ENCODE results near the gene ANKMY1.

GRCh38 chr2:240576436-240577205 is 18.8 kb upstream of the ANKMY1 start:
- TF ChIP-seq, protein P1, sequence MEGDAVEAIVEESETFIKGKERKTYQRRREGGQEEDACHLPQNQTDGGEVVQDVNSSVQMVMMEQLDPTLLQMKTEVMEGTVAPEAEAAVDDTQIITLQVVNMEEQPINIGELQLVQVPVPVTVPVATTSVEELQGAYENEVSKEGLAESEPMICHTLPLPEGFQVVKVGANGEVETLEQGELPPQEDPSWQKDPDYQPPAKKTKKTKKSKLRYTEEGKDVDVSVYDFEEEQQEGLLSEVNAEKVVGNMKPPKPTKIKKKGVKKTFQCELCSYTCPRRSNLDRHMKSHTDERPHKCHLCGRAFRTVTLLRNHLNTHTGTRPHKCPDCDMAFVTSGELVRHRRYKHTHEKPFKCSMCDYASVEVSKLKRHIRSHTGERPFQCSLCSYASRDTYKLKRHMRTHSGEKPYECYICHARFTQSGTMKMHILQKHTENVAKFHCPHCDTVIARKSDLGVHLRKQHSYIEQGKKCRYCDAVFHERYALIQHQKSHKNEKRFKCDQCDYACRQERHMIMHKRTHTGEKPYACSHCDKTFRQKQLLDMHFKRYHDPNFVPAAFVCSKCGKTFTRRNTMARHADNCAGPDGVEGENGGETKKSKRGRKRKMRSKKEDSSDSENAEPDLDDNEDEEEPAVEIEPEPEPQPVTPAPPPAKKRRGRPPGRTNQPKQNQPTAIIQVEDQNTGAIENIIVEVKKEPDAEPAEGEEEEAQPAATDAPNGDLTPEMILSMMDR (IDR thresholded peaks at IDR 0.05) = no peak
- TF ChIP-seq EZH2 (IDR thresholded peaks at IDR 0.05; ENCODE audit: borderline replicate concordance, insufficient read depth, low read depth, low read length, poor library complexity, severe bottlenecking) = no peak
